Measurements from ENCODE around the gene DPYD.

DPYD gene

GRCh38 chr1:97451944-97452343, 468.9 kb downstream of the DPYD start:
- DNase-seq (ENCODE audit: low read depth in 1 of 2, low spot score in 1 of 2) = no peak

GRCh38 chr1:97451046-97451826, 469.6 kb downstream of the DPYD start:
- DNase-seq (ENCODE audit: low read depth in 1 of 2, low spot score in 1 of 2) = no peak

- DNase-seq (ENCODE audit: low read depth in 1 of 2, low spot score in 1 of 2) = no peak
Measured at GRCh38 chr1:97441966-97442365, 478.9 kb downstream of the DPYD start.

GRCh38 chr1:97433824-97434177, 487.0 kb downstream of the DPYD start:
- no peak for DNase-seq (ENCODE audit: low read depth in 1 of 2, low spot score in 1 of 2)

GRCh38 chr1:97433094-97433823, 487.6 kb downstream of the DPYD start:
- no peak for DNase-seq (ENCODE audit: low read depth in 1 of 2, low spot score in 1 of 2)

- no peak for DNase-seq (ENCODE audit: low read depth in 1 of 2, low spot score in 1 of 2)
Measured at GRCh38 chr1:97427371-97427770, 493.5 kb downstream of the DPYD start.

GRCh38 chr1:97424209-97424608, 496.6 kb downstream of the DPYD start:
- DNase-seq (ENCODE audit: low read depth in 1 of 2, low spot score in 1 of 2) = no peak

- no peak for DNase-seq (ENCODE audit: low read depth in 1 of 2, low spot score in 1 of 2)
Measured at GRCh38 chr1:97423403-97423802, 497.4 kb downstream of the DPYD start.

GRCh38 chr1:97417661-97418060, 503.2 kb downstream of the DPYD start:
- no peak for DNase-seq (ENCODE audit: low read depth in 1 of 2, low spot score in 1 of 2)

- DNase-seq (ENCODE audit: low read depth in 1 of 2, low spot score in 1 of 2) = no peak
Measured at GRCh38 chr1:97414682-97415312, 506.0 kb downstream of the DPYD start.

- no peak for DNase-seq (ENCODE audit: low read depth in 1 of 2, low spot score in 1 of 2)
Measured at GRCh38 chr1:97412737-97413136, 508.1 kb downstream of the DPYD start.

- DNase-seq (ENCODE audit: low read depth in 1 of 2, low spot score in 1 of 2) = no peak
Measured at GRCh38 chr1:97412166-97412565, 508.7 kb downstream of the DPYD start.

GRCh38 chr1:97396463-97396862, 524.4 kb downstream of the DPYD start:
- DNase-seq (ENCODE audit: low read depth in 1 of 2, low spot score in 1 of 2) = no peak

- no peak for DNase-seq (ENCODE audit: low read depth in 1 of 2, low spot score in 1 of 2)
Measured at GRCh38 chr1:97392701-97393100, 528.1 kb downstream of the DPYD start.

- DNase-seq (ENCODE audit: low read depth in 1 of 2, low spot score in 1 of 2) = no peak
Measured at GRCh38 chr1:97385536-97386277, 535.1 kb downstream of the DPYD start.

GRCh38 chr1:97384294-97384968, 536.4 kb downstream of the DPYD start:
- no peak for DNase-seq (ENCODE audit: low read depth in 1 of 2, low spot score in 1 of 2)

- DNase-seq (ENCODE audit: low read depth in 1 of 2, low spot score in 1 of 2) = no peak
Measured at GRCh38 chr1:97383797-97384196, 537.0 kb downstream of the DPYD start.

GRCh38 chr1:97382206-97382605, 538.6 kb downstream of the DPYD start:
- no peak for DNase-seq (ENCODE audit: low read depth in 1 of 2, low spot score in 1 of 2)

- DNase-seq (ENCODE audit: low read depth in 1 of 2, low spot score in 1 of 2) = no peak
Measured at GRCh38 chr1:97379387-97380075, 541.3 kb downstream of the DPYD start.

GRCh38 chr1:97378596-97378995, 542.2 kb downstream of the DPYD start:
- no peak for DNase-seq (ENCODE audit: low read depth in 1 of 2, low spot score in 1 of 2)

Measured in activated T-helper 1 cell treated with anti-CD3 and anti-CD28 coated beads, Interleukin-2, amount 50 U/mL, for 16 hours (primary cell).